Superior temporal gyrus (tissue), 1 donor: ENCODE measurements around the gene H1-8.
"Not testable (repeated sequence)": the region's sequence is repeated elsewhere in the genome, so short reads cannot be mapped to it uniquely, and the experiment has no call there.

ENCODE experiments used
- DNase-seq: peaks from one replicate; pipeline ENCODE4 v3.0.0-alpha.2; 2016; ENCODE audit errors: extremely low spot score

H1-8 gene

DNA sequence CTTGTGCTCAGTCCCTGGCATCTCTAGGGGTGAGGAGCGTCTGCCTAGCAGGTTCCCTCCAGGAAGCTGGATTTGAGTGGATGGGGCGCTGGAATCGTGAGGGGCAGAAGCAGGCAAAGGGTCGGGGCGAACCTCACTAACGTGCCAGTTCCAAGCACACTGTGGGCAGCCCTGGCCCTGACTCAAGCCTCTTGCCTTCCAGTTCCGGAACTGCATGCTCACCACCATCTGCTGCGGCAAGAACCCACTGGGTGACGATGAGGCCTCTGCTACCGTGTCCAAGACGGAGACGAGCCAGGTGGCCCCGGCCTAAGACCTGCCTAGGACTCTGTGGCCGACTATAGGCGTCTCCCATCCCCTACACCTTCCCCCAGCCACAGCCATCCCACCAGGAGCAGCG lies 9.6 kb upstream of the H1-8 start:
- no peak for DNase-seq

DNA sequence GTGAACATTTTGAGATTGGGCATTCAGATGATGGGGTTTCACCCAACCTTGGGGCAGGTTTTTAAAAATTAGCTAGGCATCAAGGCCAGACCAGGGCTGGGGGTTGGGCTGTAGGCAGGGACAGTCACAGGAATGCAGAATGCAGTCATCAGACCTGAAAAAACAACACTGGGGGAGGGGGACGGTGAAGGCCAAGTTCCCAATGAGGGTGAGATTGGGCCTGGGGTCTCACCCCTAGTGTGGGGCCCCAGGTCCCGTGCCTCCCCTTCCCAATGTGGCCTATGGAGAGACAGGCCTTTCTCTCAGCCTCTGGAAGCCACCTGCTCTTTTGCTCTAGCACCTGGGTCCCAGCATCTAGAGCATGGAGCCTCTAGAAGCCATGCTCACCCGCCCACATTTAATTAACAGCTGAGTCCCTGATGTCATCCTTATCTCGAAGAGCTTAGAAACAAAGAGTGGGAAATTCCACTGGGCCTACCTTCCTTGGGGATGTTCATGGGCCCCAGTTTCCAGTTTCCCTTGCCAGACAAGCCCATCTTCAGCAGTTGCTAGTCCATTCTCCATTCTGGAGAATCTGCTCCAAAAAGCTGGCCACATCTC lies 8.4 kb upstream of the H1-8 start:
- DNase-seq, result no peak

DNA sequence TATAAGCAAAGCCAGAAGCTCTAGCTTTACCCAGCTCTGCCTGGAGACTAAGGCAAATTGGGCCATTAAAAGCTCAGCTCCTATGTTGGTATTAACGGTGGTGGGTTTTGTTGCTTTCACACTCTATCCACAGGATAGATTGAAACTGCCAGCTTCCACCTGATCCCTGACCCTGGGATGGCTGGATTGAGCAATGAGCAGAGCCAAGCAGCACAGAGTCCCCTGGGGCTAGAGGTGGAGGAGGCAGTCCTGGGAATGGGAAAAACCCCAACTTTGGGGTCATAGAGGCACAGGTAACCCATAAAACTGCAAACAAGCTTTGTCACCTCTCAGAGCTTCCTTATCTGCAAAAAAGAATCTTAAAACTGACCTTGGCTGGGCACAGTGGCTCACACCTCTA lies 7.9 kb upstream of the H1-8 start:
- DNase-seq, result no peak

DNA sequence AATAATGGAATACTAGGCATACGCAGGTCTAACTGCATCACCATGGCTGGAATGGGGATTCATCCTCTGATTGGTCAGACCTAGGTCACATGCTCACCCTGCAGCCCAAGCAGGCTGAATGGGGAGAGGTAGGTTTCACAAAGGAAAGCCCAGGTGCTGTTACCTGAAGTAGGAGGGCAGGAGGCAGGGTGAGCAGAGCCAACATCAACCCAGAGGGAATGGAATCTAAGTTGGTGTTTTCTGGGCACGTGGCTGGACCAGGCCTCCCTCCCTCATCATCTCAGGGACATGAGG lies 6.7 kb upstream of the H1-8 start:
- no peak for DNase-seq

DNA sequence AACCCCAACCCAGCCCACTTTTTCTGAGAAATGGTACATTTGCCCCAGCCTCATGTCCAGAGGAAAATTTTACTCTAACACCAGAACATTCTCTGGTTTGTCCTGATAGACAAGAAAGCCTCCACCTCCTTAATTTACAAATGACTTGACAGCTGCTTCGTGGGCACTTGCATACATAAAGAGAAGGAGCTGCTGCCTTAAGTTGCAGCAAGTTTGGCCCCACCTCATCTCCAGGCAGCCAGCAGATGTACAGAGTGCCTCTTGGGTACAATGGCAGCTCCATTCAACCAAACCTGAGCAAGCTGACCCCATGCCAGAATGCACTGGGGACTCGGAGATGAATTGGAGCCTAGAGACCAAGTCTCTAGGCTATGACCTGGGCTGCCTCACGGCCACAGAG lies 6.2 kb upstream of the H1-8 start:
- DNase-seq, result peak; percentile 28

DNA sequence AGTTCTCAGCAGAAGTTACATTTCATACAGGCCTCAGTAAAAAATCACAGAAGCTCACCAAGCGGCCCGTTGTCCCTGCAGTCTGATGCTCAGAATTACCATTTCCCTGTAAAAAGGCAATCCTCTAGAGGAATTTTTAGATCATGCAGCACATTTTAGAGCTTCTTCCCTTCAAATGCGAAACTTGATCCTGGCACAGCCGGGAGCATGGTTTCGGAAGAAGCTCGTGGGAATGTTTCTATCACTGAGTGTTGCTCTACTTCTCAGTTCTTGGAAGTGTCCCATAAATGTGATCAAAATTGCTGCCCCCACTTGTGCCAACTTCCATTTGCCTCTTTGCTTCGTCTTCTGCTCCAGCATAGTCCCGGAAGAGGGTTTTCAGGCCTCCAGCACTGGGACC lies 3.8 kb upstream of the H1-8 start:
- DNase-seq, result peak; percentile 34

DNA sequence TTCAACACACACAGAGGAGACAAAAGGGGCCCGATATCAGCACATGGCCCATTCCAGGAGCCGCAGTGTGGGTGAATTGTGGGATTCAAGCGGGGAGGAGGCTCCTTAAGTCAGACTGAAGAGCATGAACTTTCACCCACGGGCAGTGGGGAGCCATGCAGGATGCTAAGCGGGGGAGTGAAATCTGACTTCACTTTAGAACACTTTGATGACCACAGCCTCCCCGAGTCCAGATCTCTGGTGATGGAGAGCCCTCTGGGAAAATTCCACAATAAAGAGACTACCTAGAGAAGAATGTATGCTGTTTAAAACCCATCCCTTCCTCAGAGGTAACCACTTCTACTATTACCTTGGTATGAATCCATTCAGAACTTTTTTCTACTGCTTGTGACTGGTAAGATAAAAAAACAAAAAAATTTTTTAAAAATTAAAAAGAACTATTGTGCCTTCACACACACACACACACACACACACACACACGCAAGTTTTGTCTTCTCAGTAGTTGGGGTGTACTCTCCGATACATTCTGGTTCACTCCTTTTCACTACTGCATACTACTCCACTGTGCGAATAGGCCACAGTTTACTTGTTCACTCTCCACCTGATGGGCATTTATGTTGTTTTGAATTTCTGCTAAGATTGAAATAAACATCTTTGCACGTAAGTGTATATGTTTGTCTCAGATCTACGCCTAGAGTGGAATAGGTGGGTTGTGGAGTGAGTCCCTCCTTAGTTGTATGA lies 2.0 kb upstream of the H1-8 start:
- no peak for DNase-seq

DNA sequence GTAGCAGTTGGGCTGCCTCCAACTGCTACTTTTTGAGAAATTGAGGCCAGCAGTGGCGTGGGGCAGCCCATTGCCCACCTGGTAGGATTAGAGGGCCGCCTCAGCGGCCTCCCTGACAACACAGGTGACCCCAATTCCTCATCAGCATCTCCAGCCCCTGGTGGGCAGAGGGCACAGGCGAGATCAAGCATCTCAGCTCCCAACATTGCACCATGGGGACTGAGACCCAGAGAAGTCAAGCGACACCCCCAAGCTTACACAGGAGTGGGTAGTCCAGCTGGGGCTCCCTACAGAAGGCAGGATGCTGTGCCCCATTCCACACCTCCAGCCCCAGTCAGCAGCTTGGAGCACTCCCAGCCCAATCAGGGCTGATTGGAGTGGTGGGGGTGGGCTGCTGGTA lies 228 bp upstream of the H1-8 start:
- DNase-seq, result no peak

DNA sequence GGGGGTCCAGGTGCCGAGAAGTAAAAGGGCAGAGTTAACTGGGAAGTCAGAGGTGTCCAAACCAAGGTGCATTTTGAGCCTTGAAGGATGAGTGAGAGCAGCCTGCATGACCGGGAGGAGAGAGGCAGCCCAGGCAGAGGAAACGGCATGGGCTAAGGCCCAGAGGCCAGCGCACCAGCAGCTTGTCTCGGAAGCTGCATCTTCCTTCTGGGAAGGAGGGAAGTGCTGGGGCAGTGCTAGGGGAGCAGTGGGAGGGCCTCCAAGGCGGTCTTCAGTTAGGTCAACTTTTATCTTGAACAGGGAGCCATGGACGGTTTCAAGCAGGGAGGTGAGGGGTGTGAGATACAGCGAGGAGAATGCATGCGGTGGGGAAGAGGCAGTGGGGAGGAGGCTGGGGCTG lies 1.0 kb downstream of the H1-8 start:
- DNase-seq, result no peak

DNA sequence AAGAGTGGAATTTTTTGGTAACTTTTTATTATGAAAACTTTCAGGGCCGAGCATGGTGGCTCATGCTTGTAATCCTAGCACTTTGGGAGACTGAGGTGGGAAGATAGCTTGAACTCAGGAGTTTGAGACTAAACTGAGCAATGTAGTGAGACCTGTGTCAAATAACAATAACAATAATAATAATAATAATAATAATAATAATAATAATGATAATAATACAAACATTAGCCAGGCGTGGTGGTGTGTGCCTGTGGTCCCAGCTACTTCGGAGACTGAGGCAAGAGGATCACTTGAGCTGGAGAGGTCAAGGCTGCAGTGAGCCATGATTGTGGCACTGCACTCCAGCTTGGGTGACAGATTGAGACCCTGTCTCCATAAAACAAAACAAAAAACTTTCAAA lies 3.0 kb downstream of the H1-8 start:
- DNase-seq, result not testable (repeated sequence)

DNA sequence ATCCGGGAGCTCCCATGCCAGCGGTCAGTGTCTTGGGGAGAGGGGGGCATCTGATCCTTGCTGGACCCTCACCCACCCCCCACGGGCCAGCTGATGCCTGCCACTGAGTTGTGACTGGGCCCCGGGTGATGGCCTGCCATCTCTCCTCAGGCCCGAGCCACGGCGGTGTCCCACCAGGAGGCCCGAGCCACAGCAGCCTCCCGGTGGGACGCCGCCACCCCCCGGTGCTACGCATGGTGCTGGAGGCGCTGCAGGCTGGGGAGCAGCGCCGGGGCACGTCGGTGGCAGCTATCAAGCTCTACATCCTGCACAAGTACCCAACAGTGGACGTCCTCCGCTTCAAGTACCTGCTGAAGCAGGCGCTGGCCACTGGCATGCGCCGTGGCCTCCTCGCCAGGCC lies 4.3 kb downstream of the H1-8 start:
- no peak for DNase-seq

DNA sequence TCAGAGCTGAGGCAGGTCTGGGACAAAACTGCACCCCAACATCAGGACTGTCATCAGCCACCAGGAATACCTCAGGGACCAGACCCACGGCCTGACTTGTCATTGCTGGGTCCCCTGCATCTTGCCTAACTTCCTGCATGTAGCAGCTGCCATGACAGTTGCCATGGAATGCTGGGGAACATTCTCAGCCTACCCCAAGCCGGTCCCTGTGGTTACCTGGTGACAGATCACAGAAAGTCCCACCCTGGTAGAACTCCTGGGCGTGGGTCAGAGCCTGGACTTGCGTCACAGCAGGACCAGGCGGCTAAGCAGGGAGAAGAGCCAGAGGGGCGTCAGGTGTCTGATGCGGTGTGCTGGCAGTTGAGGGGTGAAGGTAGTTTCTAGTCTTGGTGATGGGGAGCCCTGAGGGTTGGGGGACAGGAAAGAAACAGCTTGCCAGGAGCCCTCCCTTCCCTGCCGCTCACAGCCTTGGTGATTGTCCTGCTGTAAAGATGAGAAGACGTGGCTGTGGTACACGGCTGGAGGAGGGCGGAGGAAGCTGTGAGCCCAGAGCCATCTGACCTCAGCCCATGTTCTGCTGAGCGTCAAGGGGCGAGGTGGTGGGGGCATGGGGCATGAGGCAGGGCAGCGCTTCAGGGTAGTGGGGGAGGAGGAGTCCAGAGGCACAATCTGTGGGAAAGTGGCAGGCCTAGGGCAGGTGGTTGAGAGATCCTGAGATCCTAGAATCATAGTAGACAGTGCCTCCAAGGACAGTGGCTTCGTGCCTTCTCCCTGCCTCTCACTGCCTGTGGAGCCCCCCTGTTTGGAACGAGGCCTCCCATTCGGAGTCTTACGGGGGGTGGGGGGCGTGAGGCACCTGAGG lies 5.4 kb downstream of the H1-8 start:
- no peak for DNase-seq

DNA sequence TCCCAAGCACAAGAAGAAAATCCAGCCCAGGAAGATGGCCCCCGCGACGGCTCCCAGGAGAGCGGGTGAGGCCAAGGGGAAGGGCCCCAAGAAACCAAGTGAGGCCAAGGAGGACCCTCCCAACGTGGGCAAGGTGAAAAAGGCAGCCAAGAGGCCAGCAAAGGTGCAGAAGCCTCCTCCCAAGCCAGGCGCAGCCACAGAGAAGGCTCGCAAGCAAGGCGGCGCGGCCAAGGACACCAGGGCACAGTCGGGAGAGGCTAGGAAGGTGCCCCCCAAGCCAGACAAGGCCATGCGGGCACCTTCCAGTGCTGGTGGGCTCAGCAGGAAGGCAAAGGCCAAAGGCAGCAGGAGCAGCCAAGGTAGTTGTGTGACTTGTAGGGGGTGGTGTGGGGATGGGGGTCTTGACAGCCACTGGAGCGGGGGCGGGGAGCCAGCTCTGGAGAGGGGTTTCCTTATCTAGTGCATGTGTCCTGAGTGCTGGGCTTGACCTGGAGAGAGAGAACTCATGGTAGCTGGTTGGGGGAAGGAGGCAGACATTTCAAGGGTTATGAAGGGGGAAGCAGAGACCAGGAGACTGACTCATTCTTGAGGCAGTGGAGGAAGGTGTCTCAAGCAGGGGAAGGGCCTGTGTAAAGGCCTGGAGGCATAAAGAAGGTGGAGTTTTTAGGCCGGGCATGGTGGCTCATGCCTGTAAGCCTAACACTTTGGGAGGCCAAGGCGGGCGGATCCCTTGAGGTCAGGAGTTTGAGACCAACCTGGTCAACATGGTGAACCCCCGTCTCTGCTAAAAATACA lies 6.2 kb downstream of the H1-8 start:
- no peak for DNase-seq

DNA sequence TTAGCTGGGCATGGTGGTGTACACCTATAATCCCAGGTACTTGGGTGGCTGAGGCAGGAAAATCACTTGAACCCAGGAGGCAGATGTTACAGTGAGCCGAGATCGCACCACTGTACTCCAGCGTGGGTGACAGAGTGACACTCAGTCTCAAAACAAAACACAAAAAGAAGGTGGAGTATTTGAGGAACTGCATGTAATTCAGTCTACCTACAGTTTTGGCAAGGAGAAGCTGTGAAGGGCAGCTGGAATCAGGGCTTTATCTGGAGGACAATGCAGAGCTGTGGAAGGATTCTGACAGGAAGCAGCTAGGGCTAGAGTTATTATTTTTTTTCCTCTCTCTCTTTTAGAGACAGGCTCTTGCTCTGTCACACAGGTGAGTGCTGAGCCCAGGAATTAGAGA lies 6.8 kb downstream of the H1-8 start:
- DNase-seq, result no peak

DNA sequence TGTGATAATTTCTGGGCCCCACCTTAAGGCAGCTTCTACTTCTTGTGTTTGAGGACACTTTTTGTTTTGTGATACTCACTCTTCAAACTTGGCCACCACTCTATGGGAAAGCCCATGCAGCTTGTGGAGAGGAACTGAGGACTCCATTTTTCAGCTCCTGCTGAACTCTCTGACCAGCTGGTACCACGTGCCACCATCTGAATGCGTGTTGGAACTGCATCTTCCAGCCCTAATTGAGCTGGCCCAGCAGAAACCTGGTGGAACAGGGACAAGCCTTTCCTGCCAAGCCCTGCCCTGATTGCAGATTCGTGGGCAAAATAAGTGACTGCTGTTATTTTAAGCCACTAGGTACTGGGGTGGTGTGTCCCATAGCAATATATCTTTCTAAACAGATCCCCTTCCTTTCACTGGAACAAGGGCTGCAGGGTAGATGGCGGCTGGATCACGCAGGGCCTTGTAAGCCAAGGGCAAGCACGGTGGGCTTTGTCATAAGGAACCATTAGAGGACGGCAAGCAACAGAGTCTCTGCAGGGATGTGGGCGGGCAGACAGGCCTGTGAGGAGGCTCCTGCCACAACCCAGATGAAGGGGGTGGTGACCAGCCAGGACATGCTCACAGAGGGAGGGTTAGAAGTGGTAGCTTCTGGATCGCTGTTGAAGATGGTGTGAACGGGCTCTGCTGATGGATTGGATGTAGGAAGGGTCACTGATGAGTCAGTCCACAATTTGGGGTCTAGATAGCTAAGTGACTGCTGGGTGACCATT lies 9.5 kb downstream of the H1-8 start:
- peak; percentile 33 for DNase-seq

DNA sequence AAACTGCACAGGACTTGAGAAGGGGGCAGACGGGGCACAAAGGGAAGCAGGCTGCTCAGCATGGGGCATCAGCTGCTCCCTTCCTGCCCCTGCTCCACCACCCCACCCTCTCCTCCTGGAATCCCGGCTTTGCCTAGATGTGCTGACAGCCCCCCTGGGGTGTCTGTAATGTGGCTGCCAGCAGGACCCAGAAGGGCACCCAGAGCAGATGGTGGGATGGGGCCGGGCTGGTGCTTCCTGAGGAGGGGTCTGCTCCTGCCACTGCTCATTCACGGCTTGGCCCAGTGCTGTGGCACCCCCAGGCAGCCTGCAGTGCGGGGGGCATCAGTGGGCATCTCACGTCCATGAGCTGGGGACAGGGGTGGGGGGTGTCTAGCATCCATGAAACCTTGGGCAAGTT lies 10.2 kb downstream of the H1-8 start:
- no peak for DNase-seq

DNA sequence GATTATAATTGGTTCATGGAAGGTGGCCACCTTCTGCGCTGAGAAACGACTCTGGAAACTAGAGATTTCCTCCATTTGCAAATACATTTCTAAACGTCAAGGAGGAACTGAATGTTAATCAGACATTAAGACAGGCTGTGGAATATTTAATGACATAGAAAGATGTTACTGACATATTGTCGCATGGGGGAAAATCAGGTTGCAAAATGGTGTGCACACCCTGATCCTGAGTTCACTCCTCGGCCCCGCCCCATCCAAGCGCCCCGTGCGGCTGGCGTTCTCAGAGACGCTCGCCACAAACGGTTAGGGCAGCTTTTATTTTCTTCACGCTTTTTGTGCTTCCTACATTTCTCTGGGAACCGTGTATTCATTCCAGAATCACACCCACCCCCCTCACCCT lies 10.7 kb downstream of the H1-8 start:
- peak; percentile 22 for DNase-seq

DNA sequence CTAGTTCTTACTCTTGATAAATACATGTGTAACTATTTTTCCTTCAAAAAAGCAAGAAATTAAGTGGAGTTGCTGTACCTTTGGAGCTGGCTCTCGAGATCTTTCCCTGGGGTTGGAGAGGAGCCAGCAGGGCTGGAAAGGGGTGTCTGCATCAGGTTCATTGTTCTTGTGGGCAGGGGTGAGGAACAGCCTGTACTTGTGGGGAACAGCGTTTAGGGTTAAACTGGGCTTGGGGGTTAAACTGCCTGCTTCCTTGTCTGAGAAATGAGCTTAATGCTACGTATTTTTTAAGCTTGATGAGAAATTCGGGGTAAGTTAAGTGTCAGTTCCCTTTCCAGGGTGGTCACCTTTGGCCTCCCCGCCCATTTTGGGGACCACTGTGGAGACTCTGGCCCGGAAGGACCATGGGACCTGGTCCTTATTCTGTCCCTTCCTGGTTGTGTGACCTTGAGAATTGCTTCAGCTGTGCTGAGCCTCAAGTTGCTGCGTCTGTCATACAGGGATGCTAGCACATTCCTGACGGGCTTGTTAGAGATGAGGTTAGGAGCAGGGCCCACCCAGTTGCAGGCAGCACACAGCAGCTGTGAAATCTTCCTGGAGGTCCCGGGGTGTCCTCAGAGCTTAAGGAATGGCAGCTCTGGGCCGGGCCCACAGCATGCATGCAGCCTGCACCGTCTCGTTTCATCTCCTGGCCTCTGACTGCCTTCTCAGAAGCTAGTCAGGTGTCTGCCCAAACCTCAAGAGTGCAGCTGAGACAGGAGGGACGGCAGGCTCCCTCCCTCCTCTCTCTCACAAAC lies 11.6 kb downstream of the H1-8 start:
- no peak for DNase-seq

DNA sequence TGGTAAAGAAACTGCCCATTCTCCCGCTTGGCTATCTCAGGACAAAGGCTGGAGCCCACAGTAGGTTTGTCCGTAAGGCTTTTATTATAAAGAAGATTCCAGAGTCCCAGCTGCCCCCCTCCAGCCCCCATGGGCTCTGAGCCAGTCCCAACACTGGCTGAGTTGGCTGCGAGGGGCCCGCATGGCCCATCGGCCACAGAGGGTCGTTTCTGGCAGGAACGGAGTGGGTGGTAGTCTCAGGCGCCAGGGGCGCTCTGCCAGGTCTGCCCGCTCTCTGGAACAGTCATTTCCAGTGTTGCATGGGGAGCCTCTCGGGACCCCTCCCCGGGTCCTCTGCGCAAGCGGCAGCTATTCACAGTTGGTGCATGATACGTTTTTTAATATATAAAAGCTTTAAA lies 12.2 kb downstream of the H1-8 start:
- no peak for DNase-seq

DNA sequence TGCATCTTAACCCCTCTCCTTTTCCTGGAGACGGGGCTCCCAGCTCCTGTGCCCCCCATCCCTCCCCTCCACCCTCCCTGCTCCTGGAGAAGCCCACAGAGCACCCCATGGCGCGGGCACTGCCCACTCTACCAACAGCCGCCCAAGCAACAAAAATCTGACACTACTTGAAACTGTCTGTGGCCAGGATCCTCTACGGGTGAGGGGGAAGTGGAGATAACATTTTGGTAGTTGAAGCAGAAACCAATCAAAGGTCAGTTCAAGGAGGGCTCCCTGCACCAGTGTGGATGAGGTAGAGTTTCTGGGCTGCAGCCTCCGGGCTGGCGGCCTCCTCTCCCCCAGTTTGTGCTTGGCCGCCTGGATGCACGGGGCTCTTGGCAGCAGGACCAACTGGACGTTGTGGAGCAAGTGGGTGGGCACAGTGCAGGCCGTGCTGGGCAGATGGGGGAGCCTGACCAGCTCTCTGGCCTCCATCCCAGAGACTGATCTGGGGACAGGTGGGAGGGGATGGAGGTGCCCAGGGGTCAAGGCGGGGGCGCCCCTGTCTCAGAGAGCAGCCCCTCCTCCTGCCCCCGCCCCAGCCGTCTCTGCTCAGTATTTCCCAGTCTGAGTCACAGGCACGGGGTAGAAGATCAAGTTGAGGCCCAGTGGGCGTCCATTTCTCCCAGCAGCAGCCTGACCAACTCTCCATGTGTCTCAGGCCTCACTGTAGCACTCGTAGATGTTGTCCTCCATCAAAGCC lies 12.8 kb downstream of the H1-8 start:
- DNase-seq, result no peak
